ENCODE measurements around the gene SLIT3.

The SLIT3 gene

DNA sequence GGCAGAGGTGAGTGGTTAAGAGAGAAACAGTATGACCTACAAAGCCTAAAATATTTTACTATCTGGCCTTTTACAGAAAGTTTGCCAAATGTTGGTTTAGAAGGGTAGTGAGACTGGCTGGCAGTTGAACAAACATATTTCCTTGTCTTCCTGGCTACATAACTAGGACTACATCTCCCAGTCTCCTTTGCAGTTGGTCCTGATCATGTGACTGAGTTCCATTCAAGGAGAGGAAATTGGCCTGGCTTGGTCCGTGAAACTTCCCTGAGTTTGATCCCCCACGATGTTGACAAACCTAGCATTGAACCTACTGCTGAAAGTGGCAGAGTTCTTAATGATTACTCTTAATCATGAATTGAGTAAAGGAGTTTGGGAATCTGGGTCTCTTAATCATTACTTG is 280.8 kb downstream of the SLIT3 start:
- no peak for DNase-seq

DNA sequence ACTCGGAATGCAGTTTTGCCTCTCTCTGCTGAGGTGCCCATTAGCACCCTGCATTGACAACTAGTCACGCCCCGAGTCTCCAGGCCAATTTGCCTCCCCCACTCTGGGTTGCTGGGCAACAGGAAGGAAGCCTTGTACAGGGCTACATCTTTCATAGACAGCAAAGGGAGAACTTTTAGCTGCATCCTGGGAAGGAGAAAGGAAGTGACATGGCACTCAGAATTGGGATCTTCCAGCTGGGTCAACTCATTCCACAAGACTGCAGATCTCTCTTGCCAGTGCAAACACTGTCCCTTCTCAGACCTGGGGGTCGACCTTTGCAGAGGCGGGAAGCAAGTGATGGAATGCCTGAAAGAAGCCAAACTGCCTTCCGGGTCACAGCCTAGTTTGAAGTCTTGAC is 282.0 kb downstream of the SLIT3 start:
- DNase-seq: no peak

DNA sequence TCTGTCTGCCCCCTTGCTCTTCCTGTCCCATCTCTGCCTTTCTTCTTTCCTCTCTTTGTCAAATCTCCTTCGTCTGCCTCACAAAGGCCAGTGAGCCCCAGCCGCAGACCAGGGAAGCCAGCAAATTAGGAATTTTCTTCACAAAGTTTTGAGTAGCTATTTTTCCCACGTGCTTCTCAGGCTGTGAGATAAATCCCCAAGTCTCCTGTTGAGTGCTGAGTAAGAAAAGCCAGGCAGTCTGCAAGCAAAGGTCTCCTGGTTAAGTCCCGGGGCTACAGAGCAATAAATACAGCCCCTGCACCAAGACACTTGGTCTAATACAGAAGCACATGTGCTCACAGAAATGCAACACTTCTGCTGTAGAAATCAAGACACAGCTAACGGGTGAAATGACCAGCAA is 284.9 kb downstream of the SLIT3 start:
- DNase-seq: no peak

GRCh38 chr5:169013846-169014245 is 287.1 kb downstream of the SLIT3 start:
- DNase-seq: no peak

DNA sequence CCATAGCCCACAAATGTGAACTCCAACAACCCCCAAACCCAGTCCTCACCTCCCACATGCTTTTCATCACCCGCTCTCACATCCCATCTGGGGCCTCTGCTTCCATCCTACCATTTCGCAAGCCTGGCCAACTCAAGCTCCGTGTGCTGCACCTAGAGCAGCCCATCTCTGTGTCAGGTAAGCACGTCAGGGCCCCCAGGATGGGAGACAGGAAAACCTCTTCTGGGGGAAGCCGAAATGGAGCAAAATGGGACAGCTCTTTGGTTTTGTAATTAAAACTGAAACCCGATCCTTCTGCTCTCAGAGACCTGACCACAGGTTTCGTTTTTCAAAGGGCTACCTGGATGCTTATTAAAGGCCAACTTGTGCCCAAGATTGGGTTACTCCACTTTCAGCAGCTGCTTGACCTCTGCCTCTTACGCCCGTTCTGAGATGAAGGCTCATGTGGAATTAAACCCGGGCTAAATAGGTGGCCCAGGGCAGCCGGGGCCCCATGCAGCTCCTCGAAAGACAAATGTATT is 287.7 kb downstream of the SLIT3 start:
- DNase-seq: no peak

- DNase-seq: no peak
These were observed 288.5 kb downstream of the SLIT3 start for GRCh38 chr5:169012450-169012849.

DNA sequence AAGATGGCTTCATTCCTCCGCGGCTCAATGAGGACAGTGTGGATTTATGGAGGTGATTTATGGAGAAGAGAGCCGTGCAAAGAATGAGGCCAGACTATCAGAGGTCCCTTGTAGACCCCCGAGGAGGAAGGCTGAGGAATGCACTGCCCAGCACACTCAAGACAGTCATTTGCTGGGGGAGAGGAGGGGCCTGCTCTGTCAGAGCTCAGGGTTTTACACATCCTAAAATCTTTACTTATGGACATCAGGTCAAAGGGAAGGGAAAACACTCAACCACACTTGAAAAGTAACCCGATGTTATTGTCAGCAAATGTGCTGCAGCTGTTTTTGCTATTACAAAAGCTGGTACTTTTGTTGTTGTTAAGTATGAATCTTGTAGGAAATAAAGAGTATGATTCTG is 289.5 kb downstream of the SLIT3 start:
- DNase-seq: no peak

DNA sequence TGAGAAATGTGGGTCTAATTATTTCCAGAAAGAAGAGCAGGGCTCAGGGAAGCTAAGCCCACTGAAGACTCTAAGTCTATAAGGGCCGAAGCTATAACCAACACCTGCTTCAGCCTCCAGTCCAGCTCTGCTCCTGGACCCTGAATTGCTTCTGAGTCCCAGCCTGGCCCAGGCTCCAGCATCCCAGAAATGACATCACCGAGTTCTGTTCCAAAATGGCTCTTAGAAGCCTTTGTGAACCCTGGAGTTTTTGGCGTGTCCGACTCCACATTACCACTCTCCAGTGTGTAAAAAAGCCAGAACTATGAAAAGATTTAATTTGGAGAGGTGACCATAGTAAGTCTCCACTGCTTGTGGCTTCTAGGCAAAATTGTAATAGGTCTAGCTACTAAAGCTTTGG is 289.9 kb downstream of the SLIT3 start:
- DNase-seq: no peak

GRCh38 chr5:169009123-169009522 is 291.8 kb downstream of the SLIT3 start:
- no peak for DNase-seq

DNA sequence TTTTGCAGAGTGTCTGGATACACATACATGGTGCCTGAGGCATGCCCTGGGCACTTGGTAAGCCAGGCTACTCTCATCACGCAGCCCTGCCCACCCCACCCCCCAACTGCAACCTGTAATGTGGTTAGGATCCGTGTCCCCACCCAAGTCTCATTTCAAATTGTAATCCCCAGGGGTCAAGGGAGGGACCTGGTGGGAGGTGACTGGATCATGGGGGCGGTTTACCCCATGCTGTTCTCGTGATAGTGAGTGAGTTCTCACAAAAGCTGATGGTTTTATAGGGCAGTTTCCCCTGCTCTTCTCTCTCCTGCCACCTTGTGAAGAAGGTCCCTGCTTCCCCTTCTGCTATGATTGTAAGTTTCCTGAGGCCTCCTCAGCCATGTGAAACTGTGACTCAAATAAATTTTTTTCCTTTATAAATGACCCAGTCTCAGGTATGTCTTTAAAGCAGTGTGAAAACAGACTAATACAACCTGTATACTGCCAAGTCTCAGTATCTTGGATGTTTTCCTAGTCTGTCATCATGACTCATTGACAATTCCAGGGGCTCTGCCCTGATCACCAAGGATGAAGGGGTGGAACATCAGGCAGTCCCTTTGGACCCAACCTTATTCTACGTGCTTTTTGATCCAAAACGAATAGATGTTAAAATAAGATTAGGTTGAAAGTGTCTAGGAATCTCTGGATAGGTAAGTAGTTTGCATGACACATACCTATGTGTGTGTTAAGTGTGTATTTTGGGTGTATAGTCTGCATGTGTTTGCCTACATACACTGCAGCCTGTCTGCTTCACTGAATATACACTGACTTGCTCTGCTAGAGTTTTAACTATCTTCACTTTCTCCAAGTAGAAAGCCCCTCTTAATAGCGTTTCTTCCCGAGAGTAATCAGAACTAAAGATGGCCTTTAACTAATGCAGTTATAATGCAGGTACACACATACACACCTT is 293.8 kb downstream of the SLIT3 start:
- DNase-seq: no peak

GRCh38 chr5:169004551-169004950 is 296.4 kb downstream of the SLIT3 start:
- no peak for DNase-seq

GRCh38 chr5:169003721-169004541 is 297.0 kb downstream of the SLIT3 start:
- no peak for DNase-seq

DNA sequence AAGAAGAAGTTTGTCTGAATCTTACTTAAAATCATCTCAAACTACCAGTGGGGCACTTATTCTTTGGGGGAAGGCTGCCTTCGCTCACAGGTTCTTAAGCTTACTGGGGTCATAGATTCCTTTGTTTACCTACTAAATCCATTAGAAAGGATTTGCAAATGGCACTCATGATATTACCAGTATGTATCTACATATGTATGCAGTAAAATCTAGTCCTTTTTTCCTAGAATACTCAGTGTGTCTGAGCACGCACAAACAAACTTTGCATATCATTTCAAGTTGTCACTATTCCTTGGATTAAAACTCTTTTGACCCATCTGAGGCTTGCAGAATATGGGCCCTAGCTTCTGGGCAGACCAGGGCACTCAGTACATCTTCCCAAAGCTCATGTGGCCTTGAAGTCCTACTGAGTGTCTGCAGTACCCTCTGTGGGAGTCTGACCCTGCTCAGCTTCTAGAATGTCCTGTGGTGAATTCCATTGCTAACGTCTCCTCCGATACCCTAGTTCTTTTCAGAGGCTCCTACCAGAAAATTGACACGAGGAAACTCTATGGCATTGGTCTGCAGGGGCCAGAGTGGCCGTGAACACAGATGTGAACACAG is 297.9 kb downstream of the SLIT3 start:
- DNase-seq: no peak

- DNase-seq: no peak
These were observed 299.5 kb downstream of the SLIT3 start for GRCh38 chr5:169001394-169001793.

- DNase-seq: no peak
These were observed 305.9 kb downstream of the SLIT3 start for GRCh38 chr5:168995024-168995423.

DNA sequence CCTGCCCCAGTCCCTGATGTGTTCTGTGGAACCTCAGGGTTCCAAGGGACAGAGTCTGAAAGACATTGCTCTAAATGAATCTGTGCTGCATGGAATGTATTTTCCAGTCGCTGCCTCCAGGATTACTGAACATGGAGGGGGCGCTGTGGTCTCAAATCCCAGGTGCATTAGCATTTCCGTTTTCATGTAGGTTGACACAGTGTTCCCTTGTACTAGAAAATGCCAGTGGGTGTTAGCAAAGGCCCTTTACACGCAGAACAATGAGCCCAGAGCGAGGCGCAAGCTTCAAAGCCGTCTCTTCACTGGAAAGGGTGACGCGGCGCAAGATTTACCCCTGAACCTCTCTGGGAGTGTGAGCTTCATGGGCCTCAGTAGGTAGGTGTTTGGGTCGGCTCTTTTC is 308.3 kb downstream of the SLIT3 start:
- DNase-seq: no peak

GRCh38 chr5:168992016-168992415 is 308.9 kb downstream of the SLIT3 start:
- no peak for DNase-seq

DNA sequence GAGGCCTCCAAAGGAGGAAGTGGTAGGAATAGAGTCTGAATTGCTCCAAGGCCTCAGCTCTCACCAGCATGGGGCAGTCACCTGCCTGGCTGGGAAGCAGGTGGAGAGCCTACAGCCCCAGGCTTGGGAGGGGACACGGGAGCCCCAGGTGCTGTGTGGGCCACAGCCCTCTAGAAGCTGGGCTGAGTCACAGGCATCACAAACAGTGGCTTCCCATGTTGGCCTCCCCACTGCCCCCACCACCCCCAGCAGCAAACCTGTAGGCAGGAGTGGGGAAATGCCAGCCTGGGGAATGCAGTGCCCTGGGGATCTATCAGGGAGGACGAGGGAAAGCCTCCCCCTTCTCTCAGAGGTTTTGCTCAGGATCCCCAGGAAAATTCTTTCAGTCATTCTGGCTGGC is 309.6 kb downstream of the SLIT3 start:
- no peak for DNase-seq

DNA sequence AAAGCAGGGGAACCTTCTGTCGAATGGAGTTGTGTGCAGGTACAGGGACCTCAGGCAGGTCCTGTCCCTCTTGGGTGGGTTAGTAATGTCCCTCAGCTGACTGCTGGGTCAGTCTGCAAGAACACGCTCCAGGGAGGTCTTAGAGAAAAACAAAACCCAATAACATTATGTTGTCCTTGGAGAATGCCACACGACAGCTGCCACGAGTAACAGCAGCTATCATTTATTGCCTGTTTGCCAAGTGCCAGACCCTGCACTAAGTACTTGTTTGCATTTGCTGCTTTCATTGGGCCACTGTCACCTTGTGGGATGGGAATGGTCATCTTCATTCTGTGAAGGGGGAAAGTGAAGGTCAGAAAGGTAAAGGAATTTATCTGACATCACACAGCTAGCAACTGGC is 310.3 kb downstream of the SLIT3 start:
- no peak for DNase-seq

DNA sequence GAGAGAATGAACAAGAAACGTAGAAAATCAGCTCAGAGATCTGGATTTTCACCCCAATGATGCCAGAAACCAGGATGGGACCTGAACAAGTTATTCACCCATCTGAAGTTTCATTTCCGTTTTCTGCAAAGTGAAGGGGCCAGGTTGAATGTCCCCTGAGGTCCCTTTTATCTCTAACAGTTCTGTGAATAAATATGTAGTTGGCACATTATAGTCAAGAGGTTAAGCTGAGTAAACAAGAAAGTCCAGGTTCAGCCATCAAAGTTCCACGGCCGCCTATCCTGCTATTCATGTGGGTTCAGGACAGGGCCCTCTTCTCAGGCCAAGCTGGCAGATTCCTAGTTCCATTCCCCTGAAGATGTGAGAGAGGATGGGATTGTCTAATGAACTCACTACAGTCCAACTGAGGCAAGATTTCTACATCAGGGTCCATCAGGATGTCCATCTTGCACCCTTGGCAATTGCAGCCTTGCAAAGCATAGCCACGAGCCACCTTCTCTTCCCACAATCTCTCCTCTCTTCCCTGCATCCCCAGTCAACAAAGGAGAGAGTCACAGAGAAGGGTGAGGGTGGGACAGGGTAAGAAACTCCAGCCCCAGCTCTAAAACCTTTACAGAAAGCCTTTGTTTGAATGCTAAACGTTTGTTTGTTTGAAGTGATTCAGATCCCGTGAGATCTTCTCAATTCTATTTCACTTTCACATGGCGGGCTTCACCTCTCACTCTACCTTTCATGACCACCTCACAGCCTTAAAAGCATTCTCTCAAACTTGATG is 311.0 kb downstream of the SLIT3 start:
- no peak for DNase-seq

GRCh38 chr5:168988699-168989098 is 312.2 kb downstream of the SLIT3 start:
- no peak for DNase-seq

- peak; percentile 14 to 50 for DNase-seq
These were observed 313.2 kb downstream of the SLIT3 start for GRCh38 chr5:168987543-168988300.
